Gastrocnemius medialis (tissue), 4 donors: ENCODE data around the gene HCAR1. TPM values are rescaled to one million over a fixed set of nuclear protein-coding genes. Genes with fewer than 3 reads are reported as not detected.
"Not testable (repeated sequence)": the region's sequence is repeated elsewhere in the genome, so short reads cannot be mapped to it uniquely, and the experiment has no call there.

ENCODE experiments used
- ATAC-seq, 2 donors: fragments of 150-250 bp; one replicate each; pipeline ENCODE4 v1.9.1; 2016
- DNase-seq, 2 donors: peaks; one replicate each; pipeline ENCODE4 v3.0.0-alpha.2; 2019
- H3K27ac ChIP-seq, 4 donors: fragments of 200-600 bp; sonication (generic); 1 replicate in 1 of 4; 2 replicates in 3 of 4; pipeline ENCODE4 v1.5.1; 2016 to 2018; ENCODE audit warnings: mild to moderate bottlenecking in 2 of 4, moderate library complexity in 1 of 4
- H3K27me3 ChIP-seq, 3 donors: fragments of 200-600 bp; sonication (generic) in 2 of 3; 1 replicate in 1 of 3; 2 replicates in 2 of 3; pipeline versions ENCODE4 v1.5.1 to v1.6.0; 2016 to 2019; ENCODE audit warnings: mild to moderate bottlenecking in 1 of 3, moderate library complexity in 1 of 3
- H3K36me3 ChIP-seq, 2 donors: fragments of 200-600 bp; sonication (generic) in 1 of 2; one replicate each; pipeline ENCODE4 v1.5.1; 2017 to 2018
- H3K4me1 ChIP-seq, 2 donors: fragments of 200-600 bp; sonication (generic) in 1 of 2; one replicate each; pipeline ENCODE4 v1.5.1; 2016 to 2017; ENCODE audit warnings: mild to moderate bottlenecking in 2 of 2
- H3K4me3 ChIP-seq, 4 donors: fragments of 200-600 bp; sonication (generic) in 3 of 4; 1 replicate in 1 of 4; 2 replicates in 3 of 4; pipeline ENCODE4 v1.5.1; 2016 to 2019; ENCODE audit warnings: mild to moderate bottlenecking in 2 of 4
- H3K9me3 ChIP-seq, 3 donors: fragments of 200-600 bp; sonication (generic) in 2 of 3; 1 replicate in 1 of 3; 2 replicates in 2 of 3; pipeline ENCODE4 v1.5.1; 2016 to 2019
- CTCF ChIP-seq, 5 experiments: fragments of 450-650 bp in 3 of 5; fragments of 200-600 bp in 2 of 5; sonication (generic) in 2 of 5; IDR thresholded peaks in 4 of 5; conservative IDR thresholded peaks in 1 of 5; 1 replicate in 4 of 5; 2 replicates in 1 of 5; pipeline ENCODE4 v1.5.1; 2016 to 2019; ENCODE audit warnings: antibody characterized with exemption in 5 of 5, mild to moderate bottlenecking in 3 of 5, moderate library complexity in 3 of 5
- POLR2A ChIP-seq, 2 donors: fragments of 450-650 bp; IDR thresholded peaks; one replicate each; pipeline ENCODE4 v1.6.1; 2017; ENCODE audit warnings: antibody characterized with exemption in 2 of 2, mild to moderate bottlenecking in 2 of 2, moderate library complexity in 2 of 2
- in situ Hi-C, 4 donors: fragments of 200-750 bp; cut with MboI; loops; one replicate each; pipeline versions ENCODE4 v1.15.0 to v1.8.0; 2017; ENCODE audit warnings: low sequenced_read_pairs in 4 of 4
- intact Hi-C: fragments of 100-400 bp; cut with DNase I; formaldehyde crosslinking; loops from one replicate; pipeline ENCODE4 v1.15.1; 2023; ENCODE audit warnings: low total_unique reads
- total RNA-seq, 4 donors: library from RNA; depleted of rRNA; stranded (reverse); fragments of >200 nt; gene quantifications; one replicate each; pipeline versions ENCODE4 v1.1.0 to v1.2.3, GENCODE V29; 2016

Gene HCAR1
- total RNA-seq, 4 donors from 2014 or later, result 0.10 TPM; not detected in 3

GRCh38 chr12:122722387-122722786, 8.3 kb downstream of the HCAR1 start:
- no peaks in the 10 kb centered on the region for H3K4me1 ChIP-seq
- in situ Hi-C loops (no loop called here), intact Hi-C loops (no loop called here)
- no peak for ATAC-seq
- no peak overlapping the region for H3K4me3 ChIP-seq
- H3K36me3 ChIP-seq, result no peaks in the 10 kb centered on the region
- no peaks in the 10 kb centered on the region for H3K27me3 ChIP-seq
- no peak overlapping the region for H3K27ac ChIP-seq
- no peaks in the 10 kb centered on the region for H3K9me3 ChIP-seq
- no peak for TF ChIP-seq CTCF (IDR thresholded peaks at IDR 0.05 in 4 of 5, conservative IDR thresholded peaks at IDR 0.05 in 1 of 5)
- no peak for TF ChIP-seq POLR2A (IDR thresholded peaks at IDR 0.05)
- no peak for DNase-seq

- Histone ChIP-seq H3K27me3 (no peaks in the 10 kb centered on the region), H3K4me3 (no peak overlapping the region), H3K27ac (no peak overlapping the region), H3K9me3 (no peaks in the 10 kb centered on the region), H3K4me1 (no peaks in the 10 kb centered on the region), H3K36me3 (no peaks in the 10 kb centered on the region)
- DNase-seq, result no peak
- ATAC-seq, result no peak
- TF ChIP-seq POLR2A (IDR thresholded peaks at IDR 0.05) (no peak), CTCF (IDR thresholded peaks at IDR 0.05 in 4 of 5, conservative IDR thresholded peaks at IDR 0.05 in 1 of 5) (no peak)
- intact Hi-C loops, result no loop called here
- in situ Hi-C loops, result no loop called here
Observed at GRCh38 chr12:122721057-122721545, 9.5 kb downstream of the HCAR1 start.

GRCh38 chr12:122716658-122717057, 14.0 kb downstream of the HCAR1 start, which contains the start of gene HCAR3:
TSS of gene HCAR3 (minus strand) at chr12:122716811. CDS start at chr12:122716737, 74 bp downstream.
- H3K9me3 ChIP-seq, intact Hi-C loops, DNase-seq, in situ Hi-C loops, H3K36me3 ChIP-seq, H3K4me3 ChIP-seq, ATAC-seq, H3K27ac ChIP-seq, H3K4me1 ChIP-seq, H3K27me3 ChIP-seq: not testable (repeated sequence)

DNA sequence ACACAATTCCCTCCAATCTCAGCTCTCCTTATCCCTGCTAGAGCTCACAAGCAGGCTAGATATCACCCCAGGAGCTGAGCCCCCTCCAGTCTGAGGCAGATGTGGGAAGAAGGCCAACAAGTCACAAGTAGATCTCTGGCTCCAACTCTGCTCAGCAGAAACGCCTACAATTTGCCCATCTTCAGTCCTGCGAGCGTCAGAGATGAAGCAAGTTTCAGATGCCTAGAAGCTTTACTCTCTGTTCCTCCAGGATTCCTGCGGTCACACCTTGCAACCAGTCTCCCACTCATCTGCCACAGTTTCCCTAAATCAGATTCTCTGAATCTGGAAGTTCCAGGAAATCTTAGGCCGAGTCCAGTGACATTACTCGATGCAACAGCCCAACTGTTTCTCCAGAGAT, 15.4 kb downstream of the HCAR1 start:
- intact Hi-C loops, H3K36me3 ChIP-seq, H3K9me3 ChIP-seq, H3K27me3 ChIP-seq, H3K4me3 ChIP-seq, H3K27ac ChIP-seq, in situ Hi-C loops, ATAC-seq, H3K4me1 ChIP-seq, DNase-seq: not testable (repeated sequence)

DNA sequence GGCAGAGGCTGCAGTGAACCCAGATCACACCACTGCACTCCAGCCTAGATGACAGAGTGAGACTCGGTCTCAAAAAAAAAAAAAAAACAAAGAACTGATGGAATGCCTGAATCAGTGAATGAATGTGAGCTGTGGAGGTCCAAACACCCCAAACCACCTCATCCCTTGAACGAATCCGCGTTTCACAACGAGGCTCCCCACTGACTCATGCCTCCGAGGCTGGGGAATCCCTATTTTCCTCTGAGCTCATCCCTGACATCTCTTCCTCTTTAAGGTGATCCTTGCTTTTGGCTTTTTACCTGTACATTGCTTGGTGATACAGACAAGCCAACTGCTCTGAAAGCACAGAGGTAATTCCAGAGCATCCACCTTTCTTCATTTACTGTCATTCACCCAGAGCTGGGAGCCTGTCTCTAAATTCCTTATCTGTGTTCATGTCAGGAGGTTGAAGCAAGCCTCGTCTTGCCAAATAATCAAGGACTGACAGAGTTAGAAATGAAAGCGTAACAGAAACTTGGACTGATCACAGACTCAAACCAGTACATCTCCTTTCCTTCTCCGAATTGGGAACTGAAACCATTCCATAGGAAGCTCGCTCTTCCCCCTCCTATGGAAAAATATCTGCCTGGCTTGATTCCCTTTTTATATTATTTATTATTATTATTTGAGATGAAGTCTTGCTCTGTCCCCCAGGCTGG, 17.0 kb downstream of the HCAR1 start:
- intact Hi-C loops, H3K4me3 ChIP-seq, in situ Hi-C loops, H3K9me3 ChIP-seq, DNase-seq, H3K27ac ChIP-seq, H3K27me3 ChIP-seq, H3K4me1 ChIP-seq, H3K36me3 ChIP-seq: not testable (repeated sequence)
- peak in 1 of 2 donors; percentile 19 for ATAC-seq

GRCh38 chr12:122711266-122711665, 19.4 kb downstream of the HCAR1 start:
- ATAC-seq, H3K27ac ChIP-seq, H3K9me3 ChIP-seq, H3K4me1 ChIP-seq, DNase-seq, H3K27me3 ChIP-seq, intact Hi-C loops, in situ Hi-C loops, H3K36me3 ChIP-seq, H3K4me3 ChIP-seq: not testable (repeated sequence)

DNA sequence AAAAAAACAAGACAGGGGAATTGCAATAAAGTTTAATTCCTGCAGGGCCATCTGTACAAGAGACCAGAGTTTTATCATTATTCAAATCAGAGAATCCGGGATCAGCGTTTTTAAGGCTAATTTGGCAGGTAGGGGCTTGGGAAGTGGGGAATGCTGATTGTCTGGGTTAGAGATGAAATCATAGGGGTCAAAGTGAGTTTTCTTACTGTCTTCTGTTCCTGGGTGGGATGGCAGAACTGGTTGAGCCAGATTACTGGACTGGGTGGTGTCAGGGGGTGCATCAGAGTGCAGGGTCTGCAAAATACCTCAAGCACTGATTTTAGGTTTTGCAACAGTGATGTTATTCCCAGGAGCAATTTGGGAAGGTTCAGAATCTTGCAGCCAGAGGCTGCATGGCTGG, 20.3 kb downstream of the HCAR1 start:
- DNase-seq, H3K4me3 ChIP-seq, H3K27ac ChIP-seq, intact Hi-C loops, H3K36me3 ChIP-seq, in situ Hi-C loops, H3K4me1 ChIP-seq, H3K27me3 ChIP-seq, ATAC-seq, H3K9me3 ChIP-seq: not testable (repeated sequence)

GRCh38 chr12:122709287-122709686, 21.4 kb downstream of the HCAR1 start:
- ATAC-seq, H3K27me3 ChIP-seq, intact Hi-C loops: not testable (repeated sequence)

GRCh38 chr12:122703841-122704240, 26.8 kb downstream of the HCAR1 start:
- H3K4me1 ChIP-seq, H3K27ac ChIP-seq, in situ Hi-C loops, H3K27me3 ChIP-seq, intact Hi-C loops, H3K4me3 ChIP-seq, H3K9me3 ChIP-seq, ATAC-seq, H3K36me3 ChIP-seq, DNase-seq: not testable (repeated sequence)

More at GRCh38 chr12:122709287-122709686, 21.4 kb downstream of the HCAR1 start:
- H3K4me1 ChIP-seq, H3K27ac ChIP-seq, in situ Hi-C loops, H3K36me3 ChIP-seq, H3K4me3 ChIP-seq, DNase-seq, H3K9me3 ChIP-seq: not testable (repeated sequence)
